Pancreas (tissue), 10 donors: ENCODE data around the gene PURA. TPM values are rescaled to one million over a fixed set of nuclear protein-coding genes. Genes with fewer than 3 reads are reported as not detected.
"Not testable (repeated sequence)": the region's sequence is repeated elsewhere in the genome, so short reads cannot be mapped to it uniquely, and the experiment has no call there.

Experiments used
- ATAC-seq, 4 donors: fragments of 200-7000 bp; cut with Tn5 transposase; one replicate each; pipeline versions ENCODE4 v1.8.0 to v1.9.1; 2020; ENCODE audit warnings: mild to moderate bottlenecking in 4 of 4, moderate library complexity in 4 of 4
- DNase-seq, 6 donors: peaks; one replicate each; pipeline ENCODE4 v3.0.0-alpha.2; 2020
- FAIRE-seq: peaks from 2 replicates; lab custom pipeline; 2012; peaks lifted over from hg19 to GRCh38; lab: Jason Lieb, UNC
- H3K27ac ChIP-seq, 4 donors: fragments of 200-600 bp; sonication (generic); 1 replicate in 3 of 4; 2 replicates in 1 of 4; pipeline versions ENCODE4 v1.5.0 to v1.8.0; 2020
- H3K27me3 ChIP-seq, 4 donors: fragments of 200-600 bp; one replicate each; pipeline ENCODE4 v1.8.0; 2021
- H3K36me3 ChIP-seq, 3 donors: fragments of 200-600 bp; sonication (generic) in 1 of 3; one replicate each; pipeline versions ENCODE4 v1.5.0 to v1.8.0; 2020 to 2021
- H3K4me1 ChIP-seq, 3 donors: fragments of 200-600 bp; one replicate each; pipeline ENCODE4 v1.8.0; 2021
- H3K4me3 ChIP-seq, 4 donors: fragments of 200-600 bp; sonication (generic) in 2 of 4; one replicate each; pipeline versions ENCODE4 v1.5.0 to v1.8.0; 2020 to 2021
- H3K9me3 ChIP-seq, 4 donors: fragments of 200-600 bp; one replicate each; pipeline ENCODE4 v1.8.0; 2021
- CTCF ChIP-seq, 4 donors: fragments of 200-600 bp; sonication (generic) in 3 of 4; IDR thresholded peaks; one replicate each; pipeline versions ENCODE4 v1.5.0 to v1.8.0; 2021; ENCODE audit warnings: antibody characterized with exemption in 4 of 4
- WGBS, 2 donors: extraction: QIAGEN DNeasy Blood & Tissue Kit; methylation state at CpG; one replicate each; pipeline ENCODE4 v1.1.7; 2013; 5-methylcytosine and 5-hydroxymethylcytosine counted together
- intact Hi-C, 3 donors: fragments of 100-400 bp; cut with DNase I; formaldehyde crosslinking; loops; one replicate each; pipeline versions ENCODE4 v1.11.1 to v1.14.2; 2022
- polyA plus RNA-seq, 2 donors: library from polyadenylated mRNA; stranded (reverse); fragments of 200-250 nt; gene quantifications; one replicate each; pipeline ENCODE4 v1.2.3, GENCODE V29; 2013
- total RNA-seq, 6 donors: library from RNA; stranded (reverse); fragmentation: NEBNext Ultra II Directional in 4 of 6; extraction: Animal tissue kit (Norgen Biotek cat#: 25700) in 4 of 6; gene quantifications; one replicate each; pipeline versions ENCODE4 v1.2.1 to v1.2.4, GENCODE V29; 2021 to 2023
- donor health status: healthy with polysubstance abuse.
- donor health status: DM: no; HTN: no; CAD: no; lungs with moderate emphysema.
- donor health status: DM: no; HTN: no; CAD: no.
- donor health status: control.
- donor health status: control.
- donor health status: Bipolar disorder and iron deficiency.
- donor health status: DM: yes; HTN: yes; CAD: no.
- donor health status: DM: no; HTN: no; CAD: no.
- donor health status: DM: no; HTN: no; CAD: no.
- donor health status: DM: yes; HTN: yes; CAD: no.

The PURA gene
- total and polyA plus RNA-seq, 8 donors, result 3.2 to 17.2 (median 9.3) TPM

DNA sequence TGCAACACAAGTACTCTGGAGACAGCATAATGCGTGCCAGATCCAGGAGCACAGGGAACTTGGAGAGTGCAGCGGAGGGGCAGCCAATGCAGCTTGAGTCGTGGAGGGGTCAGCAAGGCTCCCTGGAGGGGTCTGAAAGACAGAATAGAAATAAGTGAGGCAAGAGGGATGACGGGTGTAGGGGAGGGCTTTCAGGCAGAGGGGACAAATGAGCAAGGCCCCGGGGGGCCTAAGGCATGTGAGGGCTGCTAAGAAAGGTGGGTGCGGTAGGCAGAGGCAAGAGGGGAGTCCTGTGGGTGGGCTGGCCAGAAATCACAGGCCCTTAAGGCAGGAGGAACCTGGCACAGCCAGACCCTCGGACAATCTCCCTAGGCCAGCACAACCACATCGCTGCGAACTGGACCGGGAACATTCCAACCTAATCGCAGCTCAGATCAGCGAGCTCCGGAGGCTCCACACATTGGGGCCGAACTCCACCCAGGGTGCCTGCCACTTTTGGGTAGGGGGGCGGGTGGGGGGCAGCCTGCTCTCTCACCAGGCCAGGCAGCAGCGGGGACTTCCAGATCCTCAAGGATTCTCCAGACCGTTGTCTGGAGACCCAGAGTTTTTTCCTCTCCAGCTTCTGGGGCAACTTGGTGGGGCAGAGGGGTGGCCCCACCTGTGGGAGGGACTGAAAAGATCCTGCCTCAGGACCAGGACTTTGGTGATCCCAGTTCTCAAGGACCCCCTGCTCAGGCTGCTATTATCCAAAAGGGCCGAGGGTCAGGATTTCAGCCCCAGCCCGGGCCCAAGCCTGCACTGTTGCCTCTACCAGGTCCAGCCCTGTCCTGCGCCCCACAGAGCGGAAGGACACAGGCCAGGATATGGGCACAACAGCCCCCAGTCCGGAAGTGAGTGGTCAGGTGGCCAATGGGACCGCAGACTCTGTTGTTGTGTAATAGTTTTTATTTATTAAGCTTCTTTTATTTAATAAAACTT is 38.4 kb downstream of the PURA start:
- no peak for DNase-seq
- ATAC-seq, result no peak
- no peaks in the 10 kb centered on the region for H3K9me3 ChIP-seq
- TF ChIP-seq CTCF (IDR thresholded peaks at IDR 0.05), result no peak
- FAIRE-seq, result no peak
- no peaks in the 10 kb centered on the region for H3K36me3 ChIP-seq
- 75 to 78% methylated on average over 23 of the region's 23 CpGs for WGBS, 2 donors
- intact Hi-C loops, result loop anchor here in 1 of 3 donors (5.0 to 10.0 kb wide), 3 partner anchors 70 to 368 kb away; no protein-coding TSS in a partner anchor
- H3K4me3 ChIP-seq, result no peak overlapping the region
- no peak overlapping the region for H3K27ac ChIP-seq
- H3K4me1 ChIP-seq, result peaks cover 0 to 6% (median 0%) of the 10 kb centered on the region in 3 donors
- H3K27me3 ChIP-seq, result no peaks in the 10 kb centered on the region

- Histone ChIP-seq H3K4me3 (no peak overlapping the region), H3K36me3 (no peaks in the 10 kb centered on the region), H3K4me1 (peaks cover 0 to 6% (median 0%) of the 10 kb centered on the region in 3 donors), H3K27ac (no peak overlapping the region), H3K27me3 (no peaks in the 10 kb centered on the region), H3K9me3 (no peaks in the 10 kb centered on the region)
- ATAC-seq (no peak), FAIRE-seq (no peak), DNase-seq (no peak)
- no peak for TF ChIP-seq CTCF (IDR thresholded peaks at IDR 0.05)
- intact Hi-C loops, result loop anchor here in 1 of 3 donors (5.0 to 10.0 kb wide), 3 partner anchors 71 to 368 kb away; no protein-coding TSS in a partner anchor
- WGBS, 2 donors, result 75 to 76% methylated on average over 7 of the region's 7 CpGs
These were observed 39.3 kb downstream of the PURA start for GRCh38 chr5:140153255-140153654.

DNA sequence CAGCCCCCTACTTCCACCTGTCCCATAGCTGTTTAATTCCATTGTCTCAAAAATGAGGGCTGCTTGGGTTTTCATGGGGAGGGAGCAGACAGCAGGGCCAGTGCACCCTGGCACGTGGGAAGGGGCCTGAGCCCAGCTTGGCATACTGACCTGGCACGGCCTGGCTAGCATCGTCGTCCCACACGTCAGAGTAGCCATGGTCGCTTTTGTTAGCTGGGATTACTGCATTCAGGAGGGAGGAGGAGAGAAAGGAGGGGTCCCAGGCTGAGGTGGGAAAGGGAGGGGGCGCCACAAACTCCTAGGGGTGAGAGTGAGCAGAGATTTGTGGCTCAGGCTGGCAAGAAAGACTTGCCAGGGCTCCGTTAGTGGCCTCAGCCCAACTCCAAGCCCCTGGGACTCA is 40.0 kb downstream of the PURA start:
- intact Hi-C loops, result loop anchor here in 1 of 3 donors (5.0 to 10.0 kb wide), 3 partner anchors 72 to 369 kb away; no protein-coding TSS in a partner anchor
- ATAC-seq (no peak), FAIRE-seq (no peak), DNase-seq (no peak)
- Histone ChIP-seq H3K9me3 (no peaks in the 10 kb centered on the region), H3K4me1 (peaks cover 0 to 6% (median 0%) of the 10 kb centered on the region in 3 donors), H3K27me3 (no peaks in the 10 kb centered on the region), H3K36me3 (no peaks in the 10 kb centered on the region), H3K4me3 (no peak overlapping the region), H3K27ac (no peak overlapping the region)
- WGBS, 2 donors, result 83 to 89% methylated on average over 8 of the region's 8 CpGs
- no peak for TF ChIP-seq CTCF (IDR thresholded peaks at IDR 0.05)

GRCh38 chr5:140154710-140155381 is 40.9 kb downstream of the PURA start:
- not testable (repeated sequence) for H3K36me3 ChIP-seq, H3K4me3 ChIP-seq, ATAC-seq, H3K27ac ChIP-seq, H3K27me3 ChIP-seq, FAIRE-seq, H3K9me3 ChIP-seq, H3K4me1 ChIP-seq, DNase-seq
- intact Hi-C loops, result loop anchor here in 2 of 3 donors (5.0 to 10.0 kb wide), 4 partner anchors 73 to 370 kb away; no protein-coding TSS in a partner anchor
- WGBS, 2 donors, result 86 to 91% methylated on average over 21 of the region's 21 CpGs
